Activated CD8-positive, alpha-beta T cell treated with anti-CD3 and anti-CD28 coated beads for 36 hours (primary cell): ENCODE results near the gene STRA6. TPM values are rescaled to one million over a fixed set of nuclear protein-coding genes. Genes with fewer than 3 reads are reported as not detected.

Experiments
- ATAC-seq: fragments of 200-7000 bp; cut with Tn5 transposase; one replicate; pipeline ENCODE4 v1.10.0; 2021; ENCODE audit warnings: mild to moderate bottlenecking, moderate library complexity
- CTCF ChIA-PET: fragments of 350-600 bp; sonication (Branson Sonifier 250); formaldehyde crosslinking; loops from one replicate; lab custom pipeline; 2021; ENCODE audit warnings: antibody characterized with exemption; lab: Charles Lee
- POLR2A ChIA-PET: fragments of 350-600 bp; sonication (Branson Sonifier 250); formaldehyde crosslinking; loops from one replicate; lab custom pipeline; 2021; ENCODE audit warnings: antibody characterized with exemption; lab: Charles Lee
- DNase-seq: peaks from one replicate; pipeline ENCODE4 v3.0.0-alpha.2; 2020
- H3K27ac Mint-ChIP-seq: one replicate; pipeline ENCODE4 v1.8.0; 2021; ENCODE audit warnings: mild to moderate bottlenecking, mixed read lengths
- H3K27me3 Mint-ChIP-seq: one replicate; pipeline ENCODE4 v1.8.0; 2021; ENCODE audit warnings: mixed read lengths
- H3K36me3 Mint-ChIP-seq: one replicate; pipeline ENCODE4 v1.8.0; 2021; ENCODE audit warnings: low read depth, mixed read lengths
- H3K4me1 Mint-ChIP-seq: one replicate; pipeline ENCODE4 v1.8.0; 2021; ENCODE audit warnings: low read depth, mixed read lengths
- H3K4me3 Mint-ChIP-seq: one replicate; pipeline ENCODE4 v1.8.0; 2021; ENCODE audit warnings: mild to moderate bottlenecking, moderate library complexity, mixed read lengths
- H3K9me3 Mint-ChIP-seq: one replicate; pipeline ENCODE4 v1.8.0; 2021; ENCODE audit warnings: mixed read lengths
- intact Hi-C: fragments of 100-400 bp; cut with micrococcal nuclease; formaldehyde crosslinking; loops from one replicate; pipeline ENCODE4 v1.10.0; 2022
- total RNA-seq, 2 experiments: library from RNA; stranded (reverse); gene quantifications; one replicate each; pipeline ENCODE4 v1.2.3, GENCODE V29; 2021
- TF ChIP-seq, protein P1 (sequence below): fragments of 200-600 bp; IDR thresholded peaks from one replicate; pipeline ENCODE4 v1.8.0; 2022; ENCODE audit warnings: antibody characterized with exemption, mild to moderate bottlenecking

STRA6 gene
- total RNA-seq, 2 experiments from 2014 or later = 0.51 to 0.72 TPM

DNA sequence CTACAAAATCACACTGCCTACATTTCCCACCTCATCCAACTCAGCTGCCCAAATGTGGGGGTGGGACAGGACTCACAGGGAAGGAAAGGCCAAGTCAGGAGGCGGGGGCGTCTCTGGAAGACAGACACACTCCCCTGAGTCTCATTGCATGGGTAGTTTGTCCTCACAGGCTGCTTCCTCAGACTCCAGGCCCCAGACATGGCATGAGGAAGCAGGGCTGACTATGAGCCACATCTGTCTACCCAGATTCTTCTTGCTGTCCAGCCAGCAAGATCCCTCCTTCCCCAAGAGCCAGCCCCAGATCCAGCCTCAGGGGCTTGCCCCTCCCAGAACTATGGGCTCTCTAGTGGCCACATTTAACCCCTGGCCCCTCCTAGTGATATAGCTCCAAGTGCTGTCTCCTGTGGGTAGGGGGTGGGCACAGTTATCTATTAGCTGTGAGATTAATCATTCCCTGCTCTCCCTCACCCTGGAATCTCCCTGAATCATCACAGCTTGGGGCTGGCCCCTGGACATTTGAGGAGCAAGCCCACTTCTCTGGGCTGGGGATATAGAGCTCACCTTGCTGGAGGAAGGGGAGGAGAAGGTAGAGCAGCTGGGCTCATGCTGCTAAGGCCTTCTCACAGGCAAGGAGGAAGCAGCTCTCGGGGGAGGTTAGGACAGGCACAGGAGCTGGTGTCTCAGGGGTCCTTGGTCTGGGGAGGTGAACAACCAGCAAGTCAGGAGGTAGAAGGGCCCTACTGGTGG is 31.4 kb upstream of the STRA6 start:
- no peak for DNase-seq
- Mint-ChIP-seq H3K27ac (no peak overlapping the region), H3K4me1 (no peaks in the 10 kb centered on the region), H3K9me3 (no peaks in the 10 kb centered on the region), H3K36me3 (no peaks in the 10 kb centered on the region), H3K4me3 (no peak overlapping the region), H3K27me3 (no peaks in the 10 kb centered on the region)
- TF ChIP-seq, protein P1, sequence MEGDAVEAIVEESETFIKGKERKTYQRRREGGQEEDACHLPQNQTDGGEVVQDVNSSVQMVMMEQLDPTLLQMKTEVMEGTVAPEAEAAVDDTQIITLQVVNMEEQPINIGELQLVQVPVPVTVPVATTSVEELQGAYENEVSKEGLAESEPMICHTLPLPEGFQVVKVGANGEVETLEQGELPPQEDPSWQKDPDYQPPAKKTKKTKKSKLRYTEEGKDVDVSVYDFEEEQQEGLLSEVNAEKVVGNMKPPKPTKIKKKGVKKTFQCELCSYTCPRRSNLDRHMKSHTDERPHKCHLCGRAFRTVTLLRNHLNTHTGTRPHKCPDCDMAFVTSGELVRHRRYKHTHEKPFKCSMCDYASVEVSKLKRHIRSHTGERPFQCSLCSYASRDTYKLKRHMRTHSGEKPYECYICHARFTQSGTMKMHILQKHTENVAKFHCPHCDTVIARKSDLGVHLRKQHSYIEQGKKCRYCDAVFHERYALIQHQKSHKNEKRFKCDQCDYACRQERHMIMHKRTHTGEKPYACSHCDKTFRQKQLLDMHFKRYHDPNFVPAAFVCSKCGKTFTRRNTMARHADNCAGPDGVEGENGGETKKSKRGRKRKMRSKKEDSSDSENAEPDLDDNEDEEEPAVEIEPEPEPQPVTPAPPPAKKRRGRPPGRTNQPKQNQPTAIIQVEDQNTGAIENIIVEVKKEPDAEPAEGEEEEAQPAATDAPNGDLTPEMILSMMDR = no peak
- ChIA-PET POLR2A (no interaction called here), CTCF (no interaction called here)
- intact Hi-C loops = no loop called here
- ATAC-seq = no peak

DNA sequence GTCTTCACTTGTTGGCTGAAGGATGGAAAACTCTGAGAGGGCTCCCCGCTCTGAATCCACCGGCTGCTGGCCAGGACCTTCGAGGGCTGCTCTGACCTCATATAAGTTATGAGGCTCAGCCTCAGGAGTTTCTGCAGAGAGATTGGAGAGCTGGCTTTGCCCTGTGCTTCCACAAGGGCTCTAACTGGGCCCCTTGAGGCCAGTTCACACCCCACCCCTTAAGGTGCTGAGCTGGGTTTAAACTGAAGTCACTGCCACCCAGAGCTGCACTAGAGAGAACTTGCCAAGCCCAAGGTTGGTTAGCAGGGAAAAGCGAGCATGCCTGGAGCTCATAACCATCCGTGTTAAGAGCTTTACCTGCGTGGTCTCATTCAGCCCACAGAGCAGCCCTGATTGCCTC is 30.8 kb upstream of the STRA6 start:
- no peak overlapping the region for H3K4me3 Mint-ChIP-seq
- H3K27me3 Mint-ChIP-seq = no peaks in the 10 kb centered on the region
- no peaks in the 10 kb centered on the region for H3K9me3 Mint-ChIP-seq
- ATAC-seq (no peak), DNase-seq (no peak)
- TF ChIP-seq, protein P1 = no peak
- intact Hi-C loops = no loop called here
- ChIA-PET POLR2A (no interaction called here), CTCF (no interaction called here)
- H3K4me1 Mint-ChIP-seq = no peaks in the 10 kb centered on the region
- no peaks in the 10 kb centered on the region for H3K36me3 Mint-ChIP-seq
- H3K27ac Mint-ChIP-seq = no peak overlapping the region

DNA sequence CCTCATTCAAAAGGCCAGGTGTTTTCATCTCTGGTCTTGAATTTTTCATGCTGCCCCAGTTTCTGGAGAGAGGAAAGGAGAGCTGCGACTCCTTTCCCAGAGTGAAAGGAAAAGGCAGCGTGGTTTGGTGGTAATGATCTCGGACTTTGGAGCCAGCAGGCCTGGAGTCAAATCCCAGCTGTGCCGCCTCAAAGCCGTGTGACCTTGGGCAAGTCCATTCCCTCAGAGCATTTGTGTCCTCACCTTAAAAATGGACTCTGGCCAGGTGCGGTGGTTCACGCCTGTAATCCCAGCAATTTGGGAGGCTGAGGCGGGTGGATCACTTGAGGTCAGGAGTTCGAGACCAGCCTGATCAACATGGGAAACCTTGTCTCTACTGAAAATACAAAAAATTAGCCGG is 28.9 kb upstream of the STRA6 start:
- ChIA-PET CTCF (no interaction called here), POLR2A (no interaction called here)
- TF ChIP-seq, protein P1 = no peak
- no peaks in the 10 kb centered on the region for H3K36me3 Mint-ChIP-seq
- H3K9me3 Mint-ChIP-seq = no peaks in the 10 kb centered on the region
- ATAC-seq (no peak), DNase-seq (no peak)
- H3K27ac Mint-ChIP-seq = no peak overlapping the region
- intact Hi-C loops = no loop called here
- H3K27me3 Mint-ChIP-seq = no peaks in the 10 kb centered on the region
- no peak overlapping the region for H3K4me3 Mint-ChIP-seq
- no peaks in the 10 kb centered on the region for H3K4me1 Mint-ChIP-seq

DNA sequence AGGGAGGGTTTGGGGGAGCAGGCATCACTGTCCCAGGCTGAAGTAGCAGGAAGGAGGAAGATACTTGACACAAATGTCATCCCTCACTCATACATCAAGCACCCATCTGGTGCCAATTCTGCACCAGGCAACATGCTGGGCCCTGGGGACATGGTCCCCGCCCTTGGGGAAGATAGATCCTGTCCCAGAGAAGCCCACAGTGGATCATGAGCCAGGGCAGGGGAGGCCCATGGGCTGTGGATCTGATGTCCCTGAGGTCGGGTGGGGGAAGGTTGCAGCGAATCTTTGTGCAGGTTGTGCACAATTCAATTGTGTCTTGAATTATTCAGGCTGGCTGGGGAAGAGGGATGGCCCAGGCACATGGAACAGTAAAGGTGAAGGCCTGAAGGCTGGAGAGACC is 27.1 kb upstream of the STRA6 start:
- Mint-ChIP-seq H3K27ac (no peak overlapping the region), H3K36me3 (no peaks in the 10 kb centered on the region), H3K4me3 (no peak overlapping the region), H3K4me1 (no peaks in the 10 kb centered on the region), H3K27me3 (no peaks in the 10 kb centered on the region), H3K9me3 (no peaks in the 10 kb centered on the region)
- ChIA-PET POLR2A (no interaction called here), CTCF (no interaction called here)
- TF ChIP-seq, protein P1 = no peak
- DNase-seq (no peak), ATAC-seq (no peak)
- intact Hi-C loops = loop anchor here (10.0 kb wide), 1 partner anchor 65 kb away; no protein-coding TSS in a partner anchor

DNA sequence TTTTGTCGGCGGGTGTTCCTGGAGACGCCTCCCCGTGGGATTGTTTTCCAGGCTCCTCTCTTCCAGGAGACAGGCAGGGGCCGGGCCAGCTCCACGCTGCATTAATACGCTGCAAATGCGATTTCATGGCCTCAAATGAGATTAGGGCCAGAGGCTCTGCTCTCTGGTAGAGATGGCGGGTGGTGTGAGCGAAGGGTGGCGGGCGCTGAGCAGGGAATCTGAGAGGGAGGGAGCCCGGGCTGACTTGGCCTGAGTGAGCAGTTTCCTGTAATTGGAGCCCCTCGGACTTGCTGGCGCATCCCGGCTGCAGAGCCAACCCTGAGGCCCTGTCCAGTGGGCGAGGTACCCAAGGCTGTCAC is 26.1 kb upstream of the STRA6 start:
- POLR2A ChIA-PET = no interaction called here
- intact Hi-C loops = loop anchor here (10.0 kb wide), 1 partner anchor 66 kb away; no protein-coding TSS in a partner anchor
- Mint-ChIP-seq H3K4me3 (no peak overlapping the region), H3K4me1 (peaks cover 1% of the 10 kb centered on the region), H3K27ac (no peak overlapping the region), H3K36me3 (no peaks in the 10 kb centered on the region), H3K9me3 (no peaks in the 10 kb centered on the region), H3K27me3 (no peaks in the 10 kb centered on the region)
- ATAC-seq (no peak), DNase-seq (no peak)
- TF ChIP-seq, protein P1 = no peak
- CTCF ChIA-PET = no interaction called here
